Mammary epithelial cell (primary cell): ENCODE data around the gene RTN4RL2.

Experiments used
- CTCF ChIP-seq, 2 donors: IDR thresholded peaks in 1 of 2; conservative IDR thresholded peaks in 1 of 2; 2 replicates each; pipeline ENCODE4 v1.5.1; 2011 to 2012; ENCODE audit warnings: inconsistent platforms in 2 of 2, low read length in 2 of 2, mild to moderate bottlenecking in 2 of 2, control low read depth in 1 of 2, low read depth in 1 of 2; ENCODE audit not compliant: insufficient read depth in 1 of 2; ENCODE audit errors: extremely low read depth in 1 of 2
- EZH2 ChIP-seq: IDR thresholded peaks from 2 replicates; pipeline ENCODE4 v1.6.1; 2012; ENCODE audit warnings: low read length, inconsistent platforms, borderline replicate concordance

DNA sequence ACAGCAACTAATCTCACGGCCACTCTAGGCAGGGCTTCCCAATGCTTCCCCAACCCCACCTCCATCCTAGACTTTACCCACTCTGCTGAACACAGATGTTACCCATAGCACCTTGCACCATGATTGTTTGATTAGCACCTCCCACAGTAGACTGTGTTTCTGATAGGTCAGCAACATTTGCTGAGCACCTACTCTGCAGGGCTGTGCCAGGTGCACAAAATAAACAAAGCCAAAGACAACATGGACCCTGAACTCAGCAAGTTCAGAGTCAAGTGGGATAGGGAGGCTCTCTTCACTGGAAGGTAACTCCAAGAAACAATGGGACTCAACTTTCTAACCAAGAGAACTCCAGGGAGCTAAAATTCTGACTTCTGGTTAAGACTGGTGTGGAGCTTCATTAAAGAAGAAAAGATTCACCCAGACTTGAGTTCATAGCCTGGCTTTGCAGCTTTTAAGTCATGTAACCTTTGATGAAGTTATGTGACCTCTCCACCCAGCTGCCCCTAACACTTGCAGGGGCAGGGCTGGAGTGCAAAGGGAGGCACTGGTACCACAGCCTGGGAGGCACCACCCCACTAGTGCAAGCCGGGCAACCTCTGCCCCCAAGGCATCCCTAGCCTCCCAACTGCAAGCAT lies 6.7 kb upstream of the RTN4RL2 start:
- TF ChIP-seq CTCF (conservative IDR thresholded peaks at IDR 0.05 in 1 of 2, IDR thresholded peaks at IDR 0.05 in 1 of 2; ENCODE audit: extremely low read depth in 1 of 2, insufficient read depth in 1 of 2, low read depth in 1 of 2, low read length in 2 of 2) (no peak), EZH2 (no peak)
